ENCODE data around the gene ELOA2.
"Not testable (repeated sequence)": the region's sequence is repeated elsewhere in the genome, so short reads cannot be mapped to it uniquely, and the experiment has no call there.

Gene ELOA2

GRCh38 chr18:47035156-47035671 lies at the start of gene ELOA2:
Gene ELOA2 (minus strand): TSS chr18:47035621. CDS start chr18:47035264, 357 bp downstream.
- DNase-seq (ENCODE audit: low read depth) = no peak

GRCh38 chr18:47081578-47081977 lies 46.2 kb upstream of the ELOA2 start:
- DNase-seq (ENCODE audit: low read depth) = no peak

GRCh38 chr18:47080872-47081271 lies 45.5 kb upstream of the ELOA2 start:
- DNase-seq (ENCODE audit: low read depth) = no peak

- DNase-seq (ENCODE audit: low read depth) = no peak
These were observed 41.7 kb upstream of the ELOA2 start for GRCh38 chr18:47077111-47077510.

- DNase-seq (ENCODE audit: low read depth) = no peak
These were observed 39.9 kb upstream of the ELOA2 start for GRCh38 chr18:47075098-47075883.

- DNase-seq (ENCODE audit: low read depth) = no peak
These were observed 32.2 kb upstream of the ELOA2 start for GRCh38 chr18:47067648-47068047.

- no peak for DNase-seq (ENCODE audit: low read depth)
These were observed 27.7 kb upstream of the ELOA2 start for GRCh38 chr18:47063096-47063495.

- DNase-seq (ENCODE audit: low read depth) = no peak
These were observed 27.1 kb upstream of the ELOA2 start for GRCh38 chr18:47062471-47062870.

- no peak for DNase-seq (ENCODE audit: low read depth)
These were observed 18.9 kb upstream of the ELOA2 start for GRCh38 chr18:47054369-47054768.

GRCh38 chr18:47050468-47050867 lies 15.0 kb upstream of the ELOA2 start:
- DNase-seq (ENCODE audit: low read depth) = no peak

- no peak for DNase-seq (ENCODE audit: low read depth)
These were observed 5.6 kb upstream of the ELOA2 start for GRCh38 chr18:47040982-47041381.

- no peak for DNase-seq (ENCODE audit: low read depth)
These were observed 1.6 kb upstream of the ELOA2 start for GRCh38 chr18:47036927-47037578.

GRCh38 chr18:47036298-47036874 lies 965 bp upstream of the ELOA2 start:
- DNase-seq (ENCODE audit: low read depth) = no peak

GRCh38 chr18:47034591-47034990 lies 830 bp downstream of the ELOA2 start:
- not testable (repeated sequence) for DNase-seq (ENCODE audit: low read depth)

GRCh38 chr18:47032945-47033344 lies 2.5 kb downstream of the ELOA2 start:
- DNase-seq (ENCODE audit: low read depth) = no peak

- DNase-seq (ENCODE audit: low read depth) = not testable (repeated sequence)
These were observed 4.5 kb downstream of the ELOA2 start for GRCh38 chr18:47030887-47031286.

GRCh38 chr18:47029684-47030353 lies 5.6 kb downstream of the ELOA2 start:
- not testable (repeated sequence) for DNase-seq (ENCODE audit: low read depth)

GRCh38 chr18:47028738-47029137 lies 6.7 kb downstream of the ELOA2 start:
- DNase-seq (ENCODE audit: low read depth) = not testable (repeated sequence)

- DNase-seq (ENCODE audit: low read depth) = not testable (repeated sequence)
These were observed 9.8 kb downstream of the ELOA2 start for GRCh38 chr18:47025557-47026174.

GRCh38 chr18:47023769-47024465 lies 11.5 kb downstream of the ELOA2 start:
- DNase-seq (ENCODE audit: low read depth) = not testable (repeated sequence)

GRCh38 chr18:47022821-47023220 lies 12.6 kb downstream of the ELOA2 start:
- not testable (repeated sequence) for DNase-seq (ENCODE audit: low read depth)
